ENCODE data around the gene CMSS1.
A peak's percentile ranks its signal among the peaks of the same experiment; 100 is the strongest.

Gene CMSS1

DNA sequence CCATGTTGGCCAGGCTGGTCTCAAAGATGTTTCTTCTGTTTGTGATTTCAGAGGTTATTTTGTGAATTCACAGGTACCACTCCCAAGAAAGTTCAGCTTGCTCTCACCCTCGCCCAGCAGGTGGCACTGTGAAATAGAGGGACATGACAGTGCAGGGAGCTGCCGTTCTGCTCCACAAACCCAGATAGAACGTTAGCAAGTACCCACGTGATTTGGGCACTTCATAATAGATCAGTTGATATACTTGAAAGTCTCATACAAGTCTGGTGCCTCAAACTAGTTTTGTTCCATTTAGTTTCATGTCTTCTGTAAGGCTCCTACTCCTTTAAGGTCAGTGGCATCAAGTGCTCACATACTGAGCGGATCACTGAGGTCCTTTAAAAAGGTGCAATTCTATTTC, 251.2 kb downstream of the CMSS1 start:
- peak; percentile 90 for DNase-seq

DNA sequence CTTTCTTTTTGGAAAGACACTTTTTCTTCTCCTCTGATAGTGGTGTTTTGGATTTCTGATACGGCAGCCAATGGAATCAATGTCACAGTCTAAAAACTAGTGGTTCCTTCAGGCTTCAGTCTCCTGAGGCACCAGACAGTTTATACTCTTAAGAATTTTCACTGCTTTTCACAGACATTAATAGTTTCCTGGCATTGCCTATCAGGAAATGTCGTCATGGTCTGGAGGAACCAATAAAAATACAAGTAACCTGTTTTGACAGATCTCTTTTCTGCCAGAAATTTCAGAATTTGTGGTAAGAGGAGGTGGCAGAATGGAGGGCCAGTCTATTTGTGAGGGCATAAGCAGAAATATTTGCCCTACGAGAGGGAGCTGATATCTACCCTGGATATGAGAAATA, 251.8 kb downstream of the CMSS1 start:
- no peak for DNase-seq

DNA sequence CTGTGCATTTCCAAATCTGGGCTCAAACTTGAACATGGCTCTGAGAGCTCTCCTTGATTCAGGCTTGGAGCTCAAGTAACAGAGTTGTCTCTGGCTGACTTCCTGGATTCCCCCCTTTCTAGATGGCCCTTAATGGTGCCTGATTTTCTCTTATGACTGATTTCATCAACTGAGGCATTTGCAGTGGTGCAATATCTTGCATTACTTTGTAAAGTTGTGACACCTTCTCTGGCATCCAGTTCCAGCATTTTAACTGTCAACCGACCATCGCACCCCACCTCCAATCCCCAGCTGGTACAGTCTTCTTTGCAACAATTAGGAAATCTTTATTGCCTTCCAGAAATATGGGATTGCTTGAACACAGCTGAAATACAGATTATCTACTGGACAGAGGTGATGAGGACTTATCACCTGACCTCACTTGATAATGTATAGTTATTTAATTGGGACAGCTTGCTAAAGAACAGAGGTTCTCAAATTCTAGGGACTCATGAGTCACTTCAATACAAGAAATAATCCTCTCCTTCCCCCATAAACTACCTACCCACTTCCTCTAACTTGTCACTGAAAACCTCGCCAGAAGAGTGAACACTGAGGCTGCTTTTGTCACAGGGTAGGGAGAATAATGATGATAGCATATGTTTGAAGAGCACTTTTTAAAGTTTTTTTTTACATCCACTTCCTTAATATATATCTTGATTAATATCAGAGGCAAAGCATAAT, 254.8 kb downstream of the CMSS1 start:
- peak; percentile 67 for DNase-seq

DNA sequence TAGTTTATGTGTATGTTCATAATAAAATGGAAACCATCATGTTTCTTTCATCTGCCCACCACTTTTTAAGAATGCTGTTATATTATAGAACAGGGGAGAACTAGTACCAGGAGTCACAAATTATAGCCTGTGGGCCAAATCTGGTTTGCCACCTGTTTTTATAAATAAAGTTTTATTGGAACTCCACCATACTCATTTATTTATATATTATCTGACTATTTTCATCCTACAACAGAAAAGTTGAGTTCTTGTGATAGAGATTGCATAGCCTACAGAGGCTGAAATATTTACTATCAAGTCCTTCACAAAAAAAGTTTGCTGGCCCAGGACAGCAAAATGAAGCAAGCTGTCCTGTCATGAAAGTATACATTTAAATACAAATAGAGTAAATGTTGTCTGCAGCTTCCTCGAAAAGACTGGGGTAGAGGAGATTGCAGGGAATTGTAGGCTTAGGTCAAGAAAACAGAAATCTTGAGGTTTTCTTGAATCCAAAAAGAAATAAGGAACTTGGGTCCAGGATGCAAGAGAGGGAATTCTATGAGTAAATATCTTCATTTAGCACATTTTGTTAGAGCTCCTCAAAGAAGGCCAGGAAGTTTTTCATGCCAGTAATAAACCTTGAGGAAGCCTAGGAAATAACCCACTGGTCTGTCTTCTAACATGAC, 255.5 kb downstream of the CMSS1 start:
- no peak for DNase-seq

DNA sequence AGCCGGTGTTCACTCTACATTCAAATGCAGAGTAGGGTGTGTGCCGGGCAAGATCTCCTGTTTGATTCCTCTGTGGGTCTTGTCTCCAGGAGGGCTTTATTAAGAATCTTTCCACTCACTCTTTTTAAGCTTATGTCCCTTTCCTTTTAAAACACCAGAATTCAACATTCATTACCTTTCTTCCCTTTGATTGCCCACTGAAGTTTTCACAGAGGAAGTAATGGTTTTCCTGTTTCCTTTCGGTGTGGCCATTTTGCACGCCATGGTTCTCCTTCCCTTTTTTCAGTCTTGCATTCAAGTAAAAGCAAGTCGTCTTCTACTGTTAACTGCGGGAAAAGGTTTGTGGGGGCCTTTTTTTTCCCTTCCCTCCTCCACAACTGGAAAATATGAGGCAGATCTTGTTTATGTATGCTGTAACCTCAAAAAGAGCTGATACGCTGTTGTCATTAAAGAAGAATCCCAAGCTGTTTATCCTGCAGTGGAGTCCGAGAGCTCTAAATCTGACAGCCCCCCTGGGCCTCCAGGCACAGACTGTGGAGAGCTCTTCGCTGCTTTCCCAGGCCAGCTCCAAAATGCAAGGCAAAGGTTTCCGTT, 256.1 kb downstream of the CMSS1 start:
- peak; percentile 50 for DNase-seq

- DNase-seq = no peak
Measured at GRCh38 chr3:100075196-100075595, 257.5 kb downstream of the CMSS1 start.

GRCh38 chr3:100075851-100076730, 258.4 kb downstream of the CMSS1 start:
- DNase-seq = peak; percentile 73

DNA sequence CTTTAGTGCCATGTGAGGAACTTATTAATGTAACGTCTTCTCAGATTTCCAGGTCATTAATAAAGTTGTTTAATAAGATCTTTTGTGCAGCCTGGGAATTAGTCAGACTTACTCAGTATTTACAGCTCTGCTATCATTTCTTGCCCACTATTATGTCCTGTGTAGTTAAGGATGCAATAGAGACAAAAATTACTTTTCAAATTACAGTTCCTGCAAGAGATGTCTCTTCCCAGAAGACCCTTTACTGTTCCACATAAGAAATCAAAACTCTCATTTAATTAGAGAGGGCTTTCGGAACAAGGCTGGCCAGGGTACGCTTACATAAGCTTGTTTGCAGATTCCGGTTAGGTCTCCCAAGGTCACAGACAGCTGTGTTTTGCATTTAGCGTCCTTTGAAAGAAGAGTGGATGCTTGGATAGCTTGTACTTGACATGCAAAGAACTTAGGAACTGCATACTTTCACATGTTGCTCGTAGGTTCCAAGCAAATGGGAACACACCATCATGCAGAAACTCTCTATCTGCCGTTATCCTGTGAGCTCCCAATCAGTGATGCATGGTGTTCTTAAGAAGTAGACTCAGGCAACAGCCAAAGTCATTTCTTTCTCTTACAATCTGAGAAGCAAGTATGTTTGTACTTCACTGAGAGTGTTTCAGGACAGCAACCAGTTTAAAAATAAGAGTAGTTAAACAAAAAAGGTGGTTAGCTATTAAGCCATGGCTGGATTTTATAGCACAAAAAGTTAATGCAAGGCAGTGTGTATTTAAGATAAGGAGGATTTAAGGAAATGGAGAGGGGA, 259.3 kb downstream of the CMSS1 start:
- DNase-seq = no peak

DNA sequence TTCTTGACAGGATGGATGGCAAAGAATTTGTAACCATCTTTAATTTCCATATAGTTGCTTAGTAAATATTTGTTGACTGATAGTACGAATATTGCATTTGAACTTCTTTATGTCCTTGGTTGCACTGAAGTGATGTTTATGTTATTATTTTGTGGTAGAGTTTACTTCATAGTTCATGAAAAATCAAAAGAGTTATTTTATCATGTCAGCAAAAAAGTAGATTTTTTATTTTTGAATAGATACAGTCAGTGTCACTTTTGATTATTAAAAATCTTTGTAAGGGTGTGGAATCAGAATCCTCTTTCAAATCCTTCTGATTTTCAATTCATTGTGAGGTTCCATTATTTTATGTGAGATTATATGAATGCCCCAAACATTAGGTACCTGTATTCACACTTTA, 261.7 kb downstream of the CMSS1 start:
- no peak for DNase-seq

GRCh38 chr3:100080573-100080972, 262.9 kb downstream of the CMSS1 start:
- no peak for DNase-seq

DNA sequence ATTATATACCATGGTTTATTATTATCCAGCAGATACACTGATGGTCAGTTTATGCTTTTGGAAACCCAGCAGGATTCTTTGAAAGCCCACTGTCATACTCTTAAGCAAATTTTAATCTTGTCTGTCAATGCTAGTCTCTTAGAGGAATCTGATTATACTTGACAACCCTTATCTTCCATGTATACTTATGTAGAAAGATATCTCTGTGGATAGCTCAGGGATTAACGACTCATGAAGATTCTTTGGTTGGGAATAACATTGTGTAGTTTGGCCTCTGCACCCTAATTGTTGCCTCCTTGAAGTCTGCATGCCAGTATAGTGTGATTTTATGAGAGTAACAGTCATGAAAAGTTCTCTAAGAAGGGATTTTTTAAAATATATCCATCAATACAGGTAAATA, 263.6 kb downstream of the CMSS1 start:
- no peak for DNase-seq

GRCh38 chr3:100081986-100082692, 264.5 kb downstream of the CMSS1 start:
- DNase-seq = peak; percentile 67

GRCh38 chr3:100082714-100083113, 265.1 kb downstream of the CMSS1 start:
- DNase-seq = no peak

DNA sequence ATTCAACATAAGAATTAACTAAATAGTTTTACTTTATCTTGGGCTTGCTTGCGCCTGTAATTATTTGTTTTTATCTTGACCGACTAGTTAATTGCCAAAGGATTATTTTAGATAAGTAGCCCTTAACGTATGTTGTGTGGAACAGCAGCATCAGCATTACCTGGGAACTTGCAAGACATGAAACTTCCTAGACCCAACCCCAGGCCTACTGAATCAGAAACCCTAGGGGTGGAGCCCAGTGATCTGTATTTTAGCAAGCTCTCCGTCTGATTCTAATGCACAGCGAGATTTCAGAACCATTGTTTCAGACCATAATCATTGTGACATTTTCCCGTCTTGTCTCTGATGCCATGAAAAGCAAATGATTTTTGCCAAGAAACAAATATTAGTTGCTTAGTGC, 265.5 kb downstream of the CMSS1 start:
- no peak for DNase-seq

DNA sequence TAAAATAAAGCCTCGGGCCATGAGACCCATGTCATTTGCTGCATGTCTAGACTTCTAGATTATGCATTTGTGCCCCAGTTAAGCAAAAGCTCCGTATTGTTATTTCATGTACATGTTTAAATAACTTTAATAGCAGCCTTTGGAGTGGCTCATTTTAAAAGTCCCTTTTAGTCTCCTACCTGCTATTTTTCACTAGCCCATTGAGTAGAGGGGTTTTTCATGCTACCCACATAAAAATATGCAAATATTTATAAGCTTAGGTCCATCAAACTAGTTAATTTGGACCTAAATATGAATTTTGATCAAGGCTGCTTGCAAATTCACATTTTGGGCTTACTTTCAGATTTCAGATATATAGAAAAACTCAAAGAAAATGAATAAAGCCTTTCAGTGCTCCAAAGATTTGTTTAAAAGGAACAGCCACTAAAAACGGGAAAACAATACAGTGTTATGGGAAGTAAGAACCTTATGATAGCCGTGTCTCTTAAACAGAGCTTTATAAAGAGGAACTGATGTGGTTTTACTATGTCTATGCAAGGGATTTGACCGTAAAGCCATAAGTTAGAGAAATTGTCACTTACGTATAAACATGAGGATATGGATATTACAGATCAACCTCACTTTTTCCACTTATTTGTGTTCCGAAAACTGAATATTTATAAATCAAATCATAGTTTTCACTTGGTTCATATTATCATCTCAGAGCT, 266.6 kb downstream of the CMSS1 start:
- peak; percentile 57 for DNase-seq

GRCh38 chr3:100086401-100086800, 268.7 kb downstream of the CMSS1 start:
- DNase-seq = no peak

DNA sequence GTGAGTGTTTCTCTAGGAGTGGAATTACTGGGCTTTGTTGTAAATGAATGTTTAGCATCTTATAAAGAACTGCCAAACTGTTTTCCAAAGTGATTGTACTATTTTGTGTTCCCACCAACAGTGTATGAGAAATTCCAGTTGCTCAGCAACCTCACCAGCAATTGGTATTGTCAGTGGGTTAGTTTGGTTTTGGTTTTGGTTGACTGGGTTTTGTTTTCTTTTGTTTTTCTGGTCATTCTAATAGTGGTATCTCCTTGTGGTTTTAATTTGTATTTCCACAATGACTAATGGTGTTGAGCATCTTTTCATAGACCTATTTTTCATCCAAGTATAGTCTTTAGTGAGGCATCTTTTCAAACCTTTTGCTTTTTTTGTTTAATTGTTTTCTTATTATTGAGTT, 269.5 kb downstream of the CMSS1 start:
- no peak for DNase-seq

DNA sequence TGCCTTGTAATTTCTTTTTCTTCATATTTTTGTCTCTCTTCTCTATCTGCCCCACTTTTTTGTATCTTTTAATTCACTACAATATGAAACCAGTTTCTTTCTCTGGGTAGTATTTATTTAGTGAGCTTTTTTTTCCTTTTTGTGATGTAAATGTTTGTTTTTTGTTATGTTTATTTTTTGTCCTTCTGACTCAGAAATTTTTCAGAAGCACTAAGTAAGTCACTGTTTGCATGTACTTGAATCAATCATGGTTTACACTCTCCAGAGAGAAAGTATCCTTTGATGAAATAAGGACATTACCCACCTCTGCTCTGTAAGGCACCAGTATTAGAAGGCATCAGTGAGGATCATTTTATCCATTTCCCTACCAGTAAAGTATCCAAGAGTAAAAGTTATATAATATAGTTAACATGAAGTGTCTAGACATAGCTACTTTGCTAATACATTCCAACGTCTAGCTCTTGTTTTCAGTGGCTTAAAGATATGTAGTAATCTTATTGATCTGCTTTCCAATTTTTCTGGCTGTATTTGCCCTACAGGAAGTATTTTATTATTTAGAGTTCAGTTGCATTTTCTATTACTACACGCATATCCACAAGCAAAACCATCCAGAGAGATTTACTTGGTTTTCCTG, 271.2 kb downstream of the CMSS1 start:
- no peak for DNase-seq

GRCh38 chr3:100089812-100090668, 272.4 kb downstream of the CMSS1 start:
- DNase-seq = peak; percentile 80

- DNase-seq = no peak
Measured at GRCh38 chr3:100090669-100091005, 273.0 kb downstream of the CMSS1 start.
